Measurements from ENCODE around the gene SNRPD1. TPM values are rescaled to one million over a fixed set of nuclear protein-coding genes. Genes with fewer than 3 reads are reported as not detected.
"Not testable (repeated sequence)": the region's sequence is repeated elsewhere in the genome, so short reads cannot be mapped to it uniquely, and the experiment has no call there.

The SNRPD1 gene
- 1 to 10 TPM; 1.7 to 8.4 (median 5.3) TPM for total RNA-seq

DNA sequence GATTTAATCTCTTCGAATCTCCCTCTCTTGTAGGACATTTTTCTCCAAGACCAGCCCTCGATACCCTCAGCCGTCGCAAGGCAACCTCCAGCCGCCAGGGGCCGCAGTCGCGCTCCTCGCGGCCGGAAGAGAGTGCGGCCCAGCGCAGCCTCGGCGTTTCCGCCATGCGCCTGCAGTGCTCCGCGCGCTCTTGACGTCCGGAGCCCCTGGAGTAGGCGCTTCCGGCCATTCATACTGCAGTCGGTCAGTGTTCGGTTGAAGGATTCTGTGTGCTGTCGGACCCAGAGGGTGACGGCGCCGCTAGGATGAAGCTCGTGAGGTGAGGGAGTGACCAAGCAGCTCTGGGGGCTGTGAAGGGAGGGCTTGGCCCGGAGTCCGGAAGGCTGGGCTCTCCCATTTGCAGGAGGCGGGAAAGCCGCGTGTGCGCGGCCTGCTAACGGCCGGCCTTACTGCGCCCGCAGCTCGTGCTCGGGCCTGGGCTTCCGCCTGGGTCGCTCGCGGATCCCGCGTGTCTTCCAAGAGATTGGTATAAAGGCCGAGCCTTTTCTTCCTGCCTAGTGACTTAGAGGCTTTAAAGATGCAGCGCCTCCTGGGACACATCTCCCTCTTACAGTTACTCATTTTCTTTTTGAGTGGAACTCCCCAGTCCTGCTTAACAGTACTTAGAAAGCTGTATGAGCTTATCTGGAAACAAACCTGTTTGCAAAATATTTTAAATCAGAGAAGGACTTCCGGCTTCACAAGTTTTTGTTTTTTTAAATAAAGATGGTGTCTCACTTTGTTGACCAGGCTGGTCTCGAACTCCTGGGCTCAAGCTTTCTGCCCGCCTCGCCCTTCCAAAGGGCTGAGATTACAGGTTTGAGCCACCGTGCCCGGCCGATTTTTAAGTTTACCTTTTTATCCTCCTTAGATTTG lies at the start of gene SNRPD1:
Gene SNRPD1 (plus strand): TSS at position 190 of the 915 bp plus-strand sequence. CDS start 116 bp downstream, at position 306.
- TF ChIP-seq POLR2A (IDR thresholded peaks at IDR 0.05) (no peak), CTCF (IDR thresholded peaks at IDR 0.05) (peak in 1 of 3 donors; percentile 69)
- intact Hi-C loops (cut with DNase I; ENCODE audit: low total_unique reads) = no loop called here
- DNase-seq (ENCODE audit: low spot score in 2 of 2) = peak; percentile 68 to 95
- 0% methylated on average over 41 to 52 of the region's 59 CpGs for whole genome bisulfite sequencing, 2 donors
- H3K4me3 ChIP-seq (ENCODE audit: low read depth, poor library complexity, severe bottlenecking) = peak within 1 kb of the TSS; percentile 46

- DNase-seq (ENCODE audit: low spot score in 2 of 2) = no peak
- H3K4me3 ChIP-seq (ENCODE audit: low read depth, poor library complexity, severe bottlenecking) = no peak overlapping the region
- intact Hi-C loops (cut with DNase I; ENCODE audit: low total_unique reads) = no loop called here
- no peak for TF ChIP-seq POLR2A (IDR thresholded peaks at IDR 0.05)
- TF ChIP-seq CTCF (IDR thresholded peaks at IDR 0.05) = no peak
These were observed 40.3 kb upstream of the SNRPD1 start for GRCh38 chr18:21571772-21572171.

- no peak for DNase-seq (ENCODE audit: low spot score in 2 of 2)
- intact Hi-C loops (cut with DNase I; ENCODE audit: low total_unique reads) = no loop called here
- TF ChIP-seq CTCF (IDR thresholded peaks at IDR 0.05) = no peak
- H3K4me3 ChIP-seq (ENCODE audit: low read depth, poor library complexity, severe bottlenecking) = no peak overlapping the region
- 92 to 98% methylated on average over 4 of the region's 4 CpGs for WGBS, 2 donors
These were observed 36.5 kb upstream of the SNRPD1 start for GRCh38 chr18:21575656-21576055.

DNA sequence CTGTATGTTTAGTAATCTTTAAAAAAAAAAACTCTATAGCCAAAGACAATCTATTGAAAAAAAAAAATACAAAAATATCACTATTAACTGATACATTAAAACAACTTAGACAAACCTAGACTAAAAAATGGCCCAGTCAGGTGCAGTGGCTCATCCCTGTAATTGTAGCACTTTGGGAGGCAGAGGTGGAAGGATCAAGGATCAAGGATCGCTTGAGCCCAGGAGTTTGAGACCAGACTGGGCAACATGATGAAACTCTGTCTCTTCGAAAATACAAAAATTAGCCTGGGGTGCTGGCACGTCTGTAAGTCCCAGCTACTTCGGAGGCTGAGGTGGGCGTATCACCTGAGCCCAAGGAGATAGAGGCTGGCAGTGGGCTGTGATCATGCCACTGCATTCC lies 27.7 kb upstream of the SNRPD1 start:
- whole genome bisulfite sequencing, 2 donors = 75 to 76% methylated on average over 5 of the region's 5 CpGs
- intact Hi-C loops (cut with DNase I; ENCODE audit: low total_unique reads) = no loop called here
- DNase-seq (ENCODE audit: low spot score in 2 of 2) = no peak
- H3K4me3 ChIP-seq (ENCODE audit: low read depth, poor library complexity, severe bottlenecking) = no peak overlapping the region
- TF ChIP-seq POLR2A (IDR thresholded peaks at IDR 0.05) (no peak), CTCF (IDR thresholded peaks at IDR 0.05) (no peak)

GRCh38 chr18:21592361-21592760 lies 19.8 kb upstream of the SNRPD1 start:
- intact Hi-C loops (cut with DNase I; ENCODE audit: low total_unique reads); DNase-seq (ENCODE audit: low spot score in 2 of 2); H3K4me3 ChIP-seq (ENCODE audit: low read depth, poor library complexity, severe bottlenecking): not testable (repeated sequence)
- 88% methylated on average over 8 of the region's 33 CpGs; no CpG with 5 or more reads in 1 of the 2 donors for WGBS, 2 donors

DNA sequence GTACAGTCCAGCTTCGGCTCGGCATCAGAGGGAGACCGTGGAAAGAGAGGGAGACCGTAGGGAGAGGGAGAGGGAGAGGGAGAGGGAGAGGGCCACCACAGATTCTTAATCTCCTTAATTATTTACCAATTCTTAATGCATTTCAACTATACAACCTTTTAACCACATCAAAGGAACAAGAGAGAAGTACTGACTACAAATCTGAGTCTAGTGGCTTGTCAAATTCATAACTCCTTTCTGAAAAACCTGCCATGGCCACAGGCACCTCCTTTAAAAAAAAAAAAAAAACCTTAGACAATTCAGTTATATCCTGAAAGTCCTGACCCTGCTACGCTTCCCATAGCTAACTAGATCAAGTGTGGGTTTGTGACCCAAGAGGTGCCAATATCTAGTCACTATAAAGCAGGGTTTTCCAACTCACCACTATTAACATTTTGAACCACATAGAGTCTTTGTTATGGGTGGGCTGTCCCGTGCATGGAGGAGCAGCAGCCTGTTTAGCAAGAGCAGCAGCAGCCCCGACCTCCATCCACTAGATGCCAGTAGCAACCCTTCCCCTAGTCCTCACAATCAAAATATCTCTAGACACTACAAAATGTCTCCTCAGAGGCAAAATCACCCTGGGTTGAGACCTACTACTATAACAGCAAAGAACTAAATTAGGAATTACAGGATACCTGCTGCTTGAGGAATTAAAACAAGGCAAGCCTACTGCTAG lies 18.4 kb upstream of the SNRPD1 start:
- DNase-seq (ENCODE audit: low spot score in 2 of 2) = no peak
- no peak overlapping the region for H3K4me3 ChIP-seq (ENCODE audit: low read depth, poor library complexity, severe bottlenecking)
- intact Hi-C loops (cut with DNase I; ENCODE audit: low total_unique reads) = no loop called here
- TF ChIP-seq CTCF (IDR thresholded peaks at IDR 0.05) (no peak), POLR2A (IDR thresholded peaks at IDR 0.05) (no peak)
- 89 to 92% methylated on average over 7 of the region's 7 CpGs for WGBS, 2 donors
